Embryonic facial prominence (tissue), 1 donor: ENCODE results near the gene SLC6A7.

ENCODE experiments used
- DNase-seq: peaks from one replicate; pipeline ENCODE4 v3.0.0-alpha.2; 2016; ENCODE audit errors: extremely low spot score

The SLC6A7 gene

GRCh38 chr5:150190987-150191386, 1.1 kb downstream of the SLC6A7 start:
- no peak for DNase-seq

GRCh38 chr5:150192462-150192861, 2.6 kb downstream of the SLC6A7 start:
- DNase-seq: no peak

- no peak for DNase-seq
Observed at GRCh38 chr5:150195736-150196485, 6.0 kb downstream of the SLC6A7 start.

- no peak for DNase-seq
Observed at GRCh38 chr5:150196514-150196913, 6.7 kb downstream of the SLC6A7 start.

- DNase-seq: no peak
Observed at GRCh38 chr5:150196986-150197385, 7.1 kb downstream of the SLC6A7 start.

GRCh38 chr5:150197476-150197875, 7.6 kb downstream of the SLC6A7 start:
- DNase-seq: no peak

GRCh38 chr5:150202501-150202900, 12.6 kb downstream of the SLC6A7 start:
- DNase-seq: no peak

GRCh38 chr5:150203832-150204589, 14.1 kb downstream of the SLC6A7 start:
- no peak for DNase-seq

GRCh38 chr5:150204590-150204960, 14.7 kb downstream of the SLC6A7 start:
- DNase-seq: no peak

GRCh38 chr5:150206098-150206778, 16.4 kb downstream of the SLC6A7 start:
- DNase-seq: no peak

GRCh38 chr5:150206779-150207115, 16.9 kb downstream of the SLC6A7 start:
- no peak for DNase-seq

- no peak for DNase-seq
Observed at GRCh38 chr5:150208187-150209098, 18.6 kb downstream of the SLC6A7 start.

- DNase-seq: no peak
Observed at GRCh38 chr5:150209099-150209635, 19.3 kb downstream of the SLC6A7 start.

GRCh38 chr5:150210644-150211043, 20.8 kb downstream of the SLC6A7 start:
- no peak for DNase-seq

- DNase-seq: no peak
Observed at GRCh38 chr5:150211156-150212030, 21.5 kb downstream of the SLC6A7 start.

GRCh38 chr5:150213530-150213929, 23.7 kb downstream of the SLC6A7 start:
- no peak for DNase-seq

- DNase-seq: no peak
Observed at GRCh38 chr5:150214289-150214688, 24.4 kb downstream of the SLC6A7 start.

- DNase-seq: no peak
Observed at GRCh38 chr5:150215979-150216944, 26.4 kb downstream of the SLC6A7 start.

GRCh38 chr5:150217038-150217437, 27.2 kb downstream of the SLC6A7 start:
- DNase-seq: no peak
